Midbrain (tissue), 1 donor: ENCODE data around the gene FAM117B.

Experiments
- DNase-seq: peaks from one replicate; lab custom pipeline; 2025; lab: John Stamatoyannopoulos, UW

FAM117B gene

DNA sequence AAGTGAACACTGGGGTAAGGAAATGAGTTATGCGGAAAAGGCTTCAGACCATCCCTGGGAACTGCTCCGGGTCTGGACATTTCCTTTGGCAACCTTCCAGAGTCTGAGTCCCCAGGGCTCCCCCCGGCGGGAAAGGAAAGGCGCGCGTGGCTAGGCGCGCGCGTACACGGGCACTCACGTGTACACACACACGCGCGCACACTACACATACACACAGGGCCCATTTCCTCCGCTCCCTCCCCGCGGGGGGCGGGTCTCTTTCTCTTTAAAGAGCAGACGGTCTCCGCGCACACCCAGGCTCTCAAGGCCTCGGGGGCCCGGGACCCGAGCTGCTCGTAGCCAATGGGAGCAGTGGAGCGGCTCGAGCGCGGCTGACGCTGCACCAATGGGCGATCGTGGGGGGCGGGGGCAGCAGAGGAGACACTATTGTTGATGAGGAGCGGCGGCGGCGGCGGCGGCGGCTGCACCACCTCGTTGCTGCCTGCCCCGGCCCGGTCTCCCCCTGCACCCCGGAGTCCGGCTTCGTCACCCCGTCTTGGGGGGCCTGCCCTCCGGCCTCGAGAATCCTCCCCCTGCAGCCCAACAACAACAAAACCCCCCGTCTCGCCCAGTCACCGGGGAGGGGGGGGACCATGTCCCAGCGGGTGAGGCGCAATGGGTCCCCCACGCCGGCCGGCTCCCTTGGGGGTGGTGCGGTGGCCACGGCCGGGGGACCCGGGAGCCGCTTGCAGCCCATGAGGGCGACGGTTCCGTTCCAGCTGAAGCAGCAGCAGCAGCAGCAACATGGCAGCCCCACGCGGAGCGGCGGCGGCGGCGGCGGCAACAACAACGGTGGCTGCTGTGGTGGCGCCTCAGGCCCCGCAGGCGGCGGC, at the start of gene FAM117B:
Gene FAM117B, plus strand, starts transcription at position 414 of the 872 bp plus-strand sequence. Its CDS starts 219 bp downstream, at position 633.
- DNase-seq, result peak; percentile 94

DNA sequence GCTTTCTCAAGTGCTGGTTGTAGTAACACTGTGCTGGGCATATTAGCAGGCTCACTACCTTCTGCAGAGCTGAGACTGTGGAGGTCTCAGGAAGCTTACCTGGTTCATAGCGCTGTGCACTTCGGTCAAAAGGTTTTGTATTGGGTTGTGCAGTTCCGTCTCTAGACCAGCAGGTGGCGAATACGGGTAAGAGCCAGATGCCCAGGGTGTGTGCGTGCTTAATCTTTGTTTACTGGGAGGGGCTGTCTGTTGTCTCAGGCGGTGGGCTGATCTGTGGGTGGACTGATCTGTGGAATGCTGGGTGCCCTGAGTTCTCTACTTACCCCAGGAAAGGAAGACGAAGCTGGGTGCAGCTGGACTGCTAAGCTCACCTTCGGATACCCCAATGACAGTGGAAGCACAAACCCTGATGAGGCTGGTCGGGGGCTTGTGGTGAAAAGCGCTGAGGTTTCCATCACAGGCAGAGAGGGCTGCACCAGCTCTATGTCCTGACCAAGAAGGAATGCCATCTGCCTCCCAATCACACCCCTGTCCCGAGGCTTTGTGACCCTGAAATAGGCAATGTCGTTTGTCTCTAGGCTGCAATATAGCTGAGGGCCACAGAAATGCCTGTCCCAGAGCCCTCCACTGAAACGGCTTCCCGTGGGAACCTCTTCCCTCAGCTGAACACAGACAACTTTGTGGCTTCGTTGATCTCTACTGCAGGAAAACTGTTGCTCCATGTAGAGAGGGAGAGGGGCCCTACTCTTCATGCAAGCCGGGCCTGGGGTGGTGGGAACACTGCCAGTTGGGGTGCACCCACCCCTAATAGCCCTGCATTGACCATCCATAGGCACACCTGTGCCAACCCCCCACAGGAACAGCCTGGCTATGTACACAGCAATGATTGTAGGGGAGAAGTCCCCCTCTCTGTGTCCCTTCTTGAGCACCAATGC, 45.9 kb upstream of the FAM117B start:
- DNase-seq, result peak; percentile 73

DNA sequence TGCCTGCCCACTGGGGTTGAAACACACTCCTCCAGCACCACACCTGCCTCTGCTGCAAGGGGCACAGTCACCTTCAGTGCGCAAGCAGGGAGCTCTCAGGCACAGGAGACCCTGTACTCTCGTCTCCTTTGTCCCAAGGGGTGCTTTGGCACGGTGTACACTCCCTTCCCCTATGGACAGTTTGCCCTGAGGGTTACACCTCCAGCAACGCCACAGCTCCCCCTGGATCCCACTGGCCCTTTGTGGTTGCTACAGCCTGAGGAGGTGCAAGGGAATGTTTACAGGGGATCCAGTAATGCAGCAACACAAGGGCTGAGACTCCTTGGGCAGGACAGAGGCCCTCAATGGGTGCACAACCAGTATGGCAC, 45.2 kb upstream of the FAM117B start:
- DNase-seq, result no peak

DNA sequence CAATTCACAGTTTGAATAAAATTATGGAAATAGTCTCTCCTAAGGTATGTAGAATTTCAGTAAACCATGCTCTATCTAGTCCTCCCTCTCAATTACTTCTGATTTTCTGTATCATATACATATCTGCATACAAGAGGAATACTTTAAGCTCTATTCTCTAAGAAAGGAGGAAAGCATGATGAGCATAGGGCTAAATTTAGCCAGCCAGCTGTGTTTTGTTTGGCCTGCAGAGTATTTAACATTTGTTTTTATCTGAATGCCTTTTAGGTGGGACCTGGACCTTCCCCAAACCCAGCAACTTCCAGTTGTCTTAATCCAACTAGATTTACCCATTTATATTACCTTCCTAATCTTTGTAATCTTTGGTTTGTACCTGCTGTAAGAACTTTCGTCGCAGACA, 42.2 kb upstream of the FAM117B start:
- DNase-seq, result no peak

DNA sequence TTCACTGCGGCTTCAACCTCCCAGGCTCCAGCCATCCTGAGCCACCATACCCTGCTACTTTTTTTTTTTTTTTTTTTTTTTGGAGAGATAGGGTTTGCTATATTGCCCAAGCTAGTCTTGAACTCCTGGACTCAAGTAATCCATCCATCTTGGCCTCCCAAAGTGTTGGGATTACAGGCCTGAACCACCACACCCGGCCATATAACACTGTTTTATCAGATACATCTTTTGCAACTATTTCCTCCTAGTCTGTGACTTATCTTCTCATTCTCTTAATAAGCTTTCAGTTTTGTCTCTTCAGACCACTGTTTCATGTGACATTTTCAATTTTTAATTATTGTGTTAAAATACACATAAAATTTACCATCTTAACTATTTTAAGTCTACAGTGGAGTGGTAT, 35.7 kb upstream of the FAM117B start:
- DNase-seq, result no peak

DNA sequence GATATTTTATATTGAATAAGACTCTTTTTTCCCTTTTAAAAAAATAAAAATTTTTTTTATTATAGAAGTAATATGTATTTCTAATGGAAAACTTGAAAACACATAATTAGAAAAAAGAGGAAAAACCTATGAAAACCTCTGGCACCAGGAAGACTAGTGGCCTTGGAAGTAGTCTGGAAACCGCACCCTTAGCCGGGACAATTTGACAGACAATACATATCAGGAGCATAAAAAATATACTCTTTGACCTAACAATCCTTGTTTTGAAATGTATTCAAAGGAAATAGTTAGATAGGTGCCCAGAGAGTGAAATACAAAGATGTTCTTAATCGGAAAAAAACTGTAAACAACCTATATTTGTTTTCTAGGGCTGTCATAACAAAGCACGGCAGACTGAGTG, 34.9 kb upstream of the FAM117B start:
- DNase-seq, result no peak

DNA sequence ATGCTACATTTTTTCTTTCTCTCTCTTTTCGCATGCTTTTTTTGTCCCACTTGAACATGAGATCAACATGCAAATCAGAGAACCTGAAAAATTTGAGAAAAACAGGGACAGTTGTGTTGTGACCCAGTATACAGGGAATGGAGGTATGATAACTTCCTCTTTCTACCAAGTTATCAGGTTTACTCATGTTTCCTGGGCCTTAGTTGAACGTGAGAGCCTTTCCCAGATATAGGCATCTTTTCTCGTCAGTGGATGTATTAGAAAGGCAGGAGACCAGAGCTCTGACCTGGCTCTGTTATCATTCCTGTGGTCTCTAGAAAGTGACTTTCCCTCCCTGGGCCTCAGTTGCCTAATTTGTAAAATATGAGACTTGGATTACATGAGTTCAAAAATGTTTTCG, 30.1 kb upstream of the FAM117B start:
- no peak for DNase-seq

DNA sequence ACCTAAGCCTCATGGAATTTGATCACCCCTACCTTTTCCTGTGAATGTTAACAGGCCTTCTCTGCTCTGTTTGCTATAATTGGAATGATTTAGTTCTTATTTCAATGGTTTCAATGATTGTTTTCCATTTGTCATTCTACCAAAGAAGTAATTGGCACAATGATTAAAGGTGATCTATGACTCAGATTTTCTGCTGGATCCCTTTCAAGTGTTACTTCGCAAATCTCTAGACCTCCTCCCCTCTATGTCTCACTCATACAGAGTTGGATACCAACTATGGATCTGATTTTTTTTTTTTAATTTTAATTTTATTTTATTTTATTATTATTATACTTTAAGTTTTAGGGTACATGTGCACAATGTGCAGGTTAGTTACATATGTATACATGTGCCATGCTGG, 29.6 kb upstream of the FAM117B start:
- no peak for DNase-seq

DNA sequence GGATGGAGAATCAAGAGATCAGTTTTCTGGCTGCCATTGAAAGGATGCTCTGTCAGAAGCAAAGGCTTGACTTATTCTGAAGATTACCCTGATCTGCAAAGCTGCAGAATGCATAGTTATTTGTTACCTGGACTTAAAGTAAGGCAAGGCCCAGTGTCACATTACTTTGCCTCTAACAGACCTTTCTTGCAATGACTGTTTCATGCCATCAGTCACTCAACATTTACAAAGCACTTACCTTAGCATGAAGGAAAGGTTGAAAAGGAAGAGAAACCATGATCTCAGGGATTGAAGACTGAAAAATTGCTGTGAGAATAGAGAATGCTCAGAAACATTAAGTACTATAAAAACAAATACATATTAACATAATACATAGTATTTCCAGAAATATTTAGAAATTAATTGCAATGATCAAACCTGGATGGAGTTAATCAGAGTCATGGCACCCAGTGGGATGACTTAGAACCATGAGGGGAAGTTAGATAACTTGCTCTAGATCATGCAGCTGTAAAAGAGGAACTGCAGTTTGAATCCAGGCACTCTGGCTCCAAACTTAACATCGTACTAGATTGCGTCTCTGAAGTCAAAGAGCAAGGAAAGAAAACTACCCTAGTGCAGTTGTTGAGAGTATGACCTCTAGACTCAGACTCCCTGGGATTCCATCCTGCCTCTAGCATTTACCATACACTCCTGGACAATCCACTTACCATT, 26.5 kb upstream of the FAM117B start:
- peak; percentile 9 for DNase-seq

DNA sequence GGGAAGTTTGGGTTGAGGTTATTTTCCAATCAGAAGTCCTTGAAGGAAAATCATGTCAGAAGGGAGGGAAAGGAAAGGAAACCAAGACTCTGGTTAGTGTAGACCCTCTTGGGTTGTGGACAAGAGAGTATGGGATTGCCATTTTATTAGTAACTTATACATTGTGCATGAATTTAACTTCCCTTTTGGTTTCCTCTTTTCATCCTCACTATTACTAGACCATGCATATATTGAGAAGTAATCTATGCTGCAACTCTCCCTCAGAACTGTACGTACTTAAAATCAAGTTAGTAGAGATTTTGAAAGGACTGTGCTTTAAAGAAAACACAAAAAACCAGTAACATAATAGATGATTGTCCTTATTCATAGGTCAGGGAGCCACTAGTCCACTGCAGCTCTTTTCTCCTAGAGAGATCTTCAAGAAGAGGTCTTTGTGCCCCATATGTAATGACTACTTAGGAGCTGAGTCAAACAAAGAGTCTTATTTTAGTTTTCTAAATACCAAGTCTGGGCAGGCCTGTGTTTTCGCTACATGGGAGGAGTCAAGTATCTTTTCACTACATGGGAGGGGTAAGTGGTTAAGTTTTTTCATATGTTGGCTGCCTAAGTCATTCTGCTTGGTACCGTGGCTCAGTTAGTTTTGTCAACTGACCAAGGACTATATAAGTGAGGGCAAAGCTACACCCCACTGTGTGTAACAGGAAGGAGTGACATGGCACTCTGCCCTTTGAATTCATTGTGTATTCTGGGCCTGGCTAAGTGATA, 25.2 kb upstream of the FAM117B start:
- DNase-seq, result no peak

DNA sequence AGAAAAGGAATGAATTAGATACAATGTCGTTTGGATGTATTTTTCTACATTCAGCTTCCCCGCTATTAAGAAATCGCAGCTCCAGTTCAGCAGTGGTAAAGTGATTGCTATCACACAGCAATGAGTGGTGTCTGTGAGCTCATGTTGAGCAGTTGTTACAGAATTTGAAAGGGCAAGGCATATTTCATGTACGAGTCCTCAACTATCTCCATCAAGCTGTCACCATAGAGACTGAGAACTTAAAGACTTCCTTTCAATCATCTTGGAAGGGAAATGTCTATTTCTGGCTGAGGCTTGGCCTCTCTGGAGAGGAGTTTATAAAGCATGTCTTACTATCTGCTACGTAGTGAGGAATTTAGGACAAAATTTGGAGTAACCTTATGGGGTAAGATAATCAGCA, 24.4 kb upstream of the FAM117B start:
- no peak for DNase-seq

DNA sequence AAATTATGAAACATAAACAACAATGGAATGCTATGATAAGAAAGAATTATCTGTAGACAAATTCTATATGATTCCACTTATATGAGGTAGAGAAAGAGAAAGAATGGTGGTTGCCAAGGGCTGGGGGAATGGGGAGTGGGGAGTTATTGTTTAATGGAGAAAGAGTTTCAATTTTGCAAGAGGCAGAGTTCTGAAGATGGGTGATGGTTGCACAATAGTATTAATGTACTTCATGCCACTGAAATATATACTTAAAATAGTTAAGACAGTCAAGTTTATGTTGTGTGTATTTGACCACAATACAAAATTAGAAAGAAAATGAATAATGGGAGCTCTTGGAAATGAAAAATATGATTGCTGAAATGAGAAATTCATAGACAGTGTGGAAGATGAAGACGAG, 22.6 kb upstream of the FAM117B start:
- no peak for DNase-seq

DNA sequence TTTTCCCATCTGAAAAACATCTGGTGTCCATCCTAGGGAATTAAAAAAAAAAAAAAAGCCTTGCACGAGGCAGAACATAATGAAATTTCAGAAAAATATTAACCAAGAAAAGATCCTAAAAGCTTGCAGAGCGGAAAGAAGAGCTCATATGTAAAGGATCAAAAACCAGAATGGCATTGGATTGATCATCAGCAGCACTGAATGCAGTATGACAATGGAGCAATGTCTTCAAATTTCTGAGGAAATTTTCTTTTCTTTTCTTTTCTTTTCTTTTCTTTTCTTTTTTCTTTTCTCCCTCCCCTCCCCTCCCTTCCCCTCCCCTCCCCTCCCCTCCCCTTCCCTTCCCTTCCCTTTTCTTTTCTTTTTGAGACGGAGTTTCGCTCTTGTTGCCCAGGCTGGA, 21.3 kb upstream of the FAM117B start:
- DNase-seq, result no peak

DNA sequence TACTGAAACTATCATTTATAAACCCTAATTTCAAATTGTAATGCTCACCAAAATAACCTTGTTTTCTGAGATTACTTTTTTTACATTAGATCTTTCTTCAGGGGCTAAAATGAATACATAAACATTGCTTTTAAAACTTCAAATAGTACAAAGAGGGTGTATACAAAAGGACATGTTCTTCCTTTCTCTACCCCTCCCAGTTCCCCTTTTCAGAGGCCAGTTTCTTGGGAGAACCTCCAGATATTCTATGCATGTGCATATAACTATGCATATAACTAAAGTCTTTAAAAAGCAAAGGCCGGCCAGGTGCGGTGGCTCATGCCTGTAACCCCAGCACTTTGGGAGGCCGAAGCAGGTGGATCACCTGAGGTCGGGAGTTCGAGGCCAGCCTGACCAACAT, 10.6 kb upstream of the FAM117B start:
- DNase-seq, result no peak

DNA sequence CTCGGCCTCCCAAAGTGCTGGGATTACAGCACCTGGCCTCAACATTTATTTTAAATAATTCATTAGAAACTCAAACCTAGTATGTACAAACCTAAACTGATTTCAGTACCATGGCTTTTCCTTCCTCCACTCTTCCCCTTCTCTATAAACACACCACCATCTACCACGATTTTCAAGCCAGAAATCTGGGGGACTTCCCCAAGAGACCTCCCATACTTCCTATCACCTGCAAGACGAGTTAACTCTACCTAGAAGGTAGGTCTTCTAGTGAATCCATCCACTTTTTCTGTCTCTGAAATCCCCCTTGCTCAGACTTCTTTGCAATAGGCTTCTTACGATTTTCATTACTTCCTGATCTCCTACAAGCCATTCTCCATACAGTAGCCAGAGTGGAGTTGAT, 7.7 kb upstream of the FAM117B start:
- DNase-seq, result no peak

DNA sequence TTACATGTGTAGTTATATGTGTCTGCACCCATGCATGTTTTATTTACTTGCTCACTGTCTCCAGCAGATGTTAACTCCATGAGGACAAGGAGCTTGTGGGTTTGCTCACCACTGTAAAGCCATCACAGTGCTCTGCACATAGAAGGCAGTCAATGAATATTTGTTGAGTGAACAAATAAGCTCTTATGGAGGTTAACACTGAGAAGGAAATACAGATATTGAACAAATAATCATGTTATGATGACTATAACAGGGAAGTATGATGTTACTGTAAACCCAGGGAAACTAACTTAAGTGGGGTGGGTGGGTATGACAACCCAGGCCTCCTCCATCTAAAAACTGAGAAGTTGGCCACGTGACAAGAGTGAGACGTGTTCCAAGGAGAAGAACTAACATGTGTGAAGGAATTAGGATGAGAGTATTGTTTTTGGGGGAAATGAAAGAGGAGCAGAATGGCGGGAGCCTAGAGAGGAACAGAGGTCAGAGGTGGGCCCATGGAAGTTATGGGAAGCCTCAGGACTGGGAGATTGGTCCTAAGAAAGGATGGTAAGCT, 6.0 kb upstream of the FAM117B start:
- no peak for DNase-seq

DNA sequence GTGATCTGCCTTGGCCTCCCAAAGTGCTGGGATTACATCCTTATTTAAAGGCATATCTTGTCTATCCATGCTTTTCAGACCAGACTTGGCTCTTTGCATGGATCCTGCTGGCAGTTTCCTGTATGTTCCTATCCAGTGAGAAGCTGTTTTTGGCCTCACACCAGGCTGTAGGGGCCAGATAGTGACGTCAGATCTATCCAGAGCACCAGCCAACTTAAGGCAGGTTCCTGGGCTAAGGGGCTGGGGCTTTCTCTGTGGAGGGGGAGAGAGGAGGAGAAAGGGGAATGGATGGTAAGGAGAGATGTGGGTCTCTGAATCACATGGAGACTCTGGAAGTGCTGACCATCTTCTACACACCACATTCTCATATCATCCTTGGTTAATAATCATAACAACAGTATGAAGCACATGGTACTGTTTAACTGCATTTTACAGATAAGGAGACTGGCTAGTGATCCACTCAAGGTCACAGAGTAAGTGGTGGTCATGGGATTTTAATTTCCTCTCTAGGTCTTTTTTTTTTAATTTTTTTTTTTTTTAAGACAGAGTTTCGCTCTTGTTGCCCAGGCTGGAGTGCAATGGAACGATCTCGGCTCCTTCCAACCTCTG, 2.0 kb upstream of the FAM117B start:
- no peak for DNase-seq

DNA sequence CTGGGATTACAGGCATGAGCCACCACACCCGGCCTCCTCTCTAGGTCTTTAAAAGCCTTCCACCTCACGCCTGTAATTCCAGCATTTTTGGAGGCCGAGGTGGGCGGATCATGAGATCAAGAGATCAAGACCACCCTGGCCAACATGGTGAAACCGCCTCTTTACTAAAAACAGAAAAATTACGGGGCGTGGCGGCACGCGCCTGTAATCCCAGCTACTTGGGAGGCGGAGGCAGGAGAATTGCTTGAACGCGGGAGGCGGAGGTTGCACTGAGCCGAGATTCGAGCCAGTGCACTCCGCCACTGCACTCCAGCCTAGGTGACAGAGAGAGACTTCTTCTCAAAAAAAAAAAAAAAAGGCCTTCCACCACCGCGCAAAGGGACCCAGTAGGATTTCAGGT, 1.3 kb upstream of the FAM117B start:
- DNase-seq, result no peak

DNA sequence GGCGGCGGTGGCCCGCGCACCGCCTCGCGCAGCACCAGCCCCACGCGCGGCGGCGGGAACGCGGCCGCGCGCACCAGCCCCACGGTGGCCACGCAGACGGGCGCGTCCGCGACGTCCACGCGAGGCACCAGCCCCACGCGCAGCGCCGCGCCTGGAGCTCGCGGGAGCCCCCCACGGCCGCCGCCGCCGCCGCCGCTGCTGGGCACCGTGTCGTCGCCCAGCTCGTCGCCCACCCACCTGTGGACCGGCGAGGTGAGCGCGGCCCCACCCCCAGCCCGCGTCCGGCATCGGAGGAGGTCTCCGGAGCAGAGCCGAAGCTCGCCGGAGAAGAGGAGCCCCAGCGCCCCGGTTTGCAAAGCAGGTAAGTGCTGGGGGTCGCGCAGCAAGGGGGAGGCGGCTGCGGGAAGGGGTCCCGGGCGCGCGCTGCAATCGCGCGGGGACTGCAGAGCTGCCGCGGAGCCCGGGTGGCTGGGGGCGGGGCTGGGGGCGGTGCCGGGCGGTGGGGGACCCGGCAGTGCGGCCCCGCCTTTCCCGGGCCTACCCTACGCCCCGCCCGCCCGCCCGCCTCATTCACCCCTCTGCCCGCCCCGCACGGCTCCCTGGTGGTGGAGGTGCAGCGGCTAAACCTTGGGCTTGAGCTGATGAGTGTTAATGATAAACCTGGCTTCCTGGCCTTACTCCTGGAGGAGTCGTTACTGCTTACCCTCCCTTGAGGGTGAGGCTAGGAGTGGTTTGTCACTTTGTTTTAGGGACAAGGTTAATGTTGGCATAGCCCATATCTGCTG, 851 bp downstream of the FAM117B start:
- DNase-seq, result peak; percentile 65

DNA sequence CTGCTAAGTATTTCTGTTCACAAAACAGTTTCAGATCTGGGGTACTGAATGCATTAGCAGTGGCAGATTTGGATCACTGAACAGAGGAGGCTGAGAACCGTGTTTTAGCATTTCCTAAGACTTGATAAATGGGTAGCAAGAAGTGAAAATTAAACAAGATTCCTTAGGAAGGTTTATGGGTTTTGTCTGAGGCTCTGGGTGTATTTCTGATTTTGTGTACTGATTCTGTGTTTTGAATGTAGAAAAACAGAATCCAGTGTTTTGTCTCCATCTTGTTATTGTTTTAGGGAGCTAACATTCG, 1.4 kb downstream of the FAM117B start:
- no peak for DNase-seq
